Embryonic facial prominence (tissue), 1 donor: ENCODE measurements around the gene DAPK3.
"Not testable (repeated sequence)": the region's sequence is repeated elsewhere in the genome, so short reads cannot be mapped to it uniquely, and the experiment has no call there.

Source experiments
- DNase-seq: peaks from one replicate; pipeline ENCODE4 v3.0.0-alpha.2; 2016; ENCODE audit errors: extremely low spot score

DAPK3 gene

DNA sequence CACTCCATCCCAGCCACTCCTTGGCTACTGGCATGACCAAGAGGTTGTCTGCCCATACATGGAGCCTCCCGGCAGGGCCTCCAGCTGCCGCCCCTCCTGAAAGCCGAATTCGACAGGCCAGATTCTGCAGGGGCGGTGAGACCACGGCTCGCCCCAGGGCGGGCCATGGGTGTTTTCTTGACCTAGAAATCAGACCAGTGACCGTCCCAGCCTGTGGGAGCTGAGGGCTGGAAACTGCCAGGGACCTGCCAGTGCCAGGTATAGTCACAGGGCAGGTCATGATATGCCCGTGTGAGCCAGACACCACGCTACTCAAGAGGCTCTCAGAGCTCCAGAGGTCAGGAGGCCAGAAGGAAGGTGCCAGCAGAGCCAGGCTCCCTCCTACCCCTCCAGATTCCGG lies 16.8 kb downstream of the DAPK3 start:
- no peak for DNase-seq

DNA sequence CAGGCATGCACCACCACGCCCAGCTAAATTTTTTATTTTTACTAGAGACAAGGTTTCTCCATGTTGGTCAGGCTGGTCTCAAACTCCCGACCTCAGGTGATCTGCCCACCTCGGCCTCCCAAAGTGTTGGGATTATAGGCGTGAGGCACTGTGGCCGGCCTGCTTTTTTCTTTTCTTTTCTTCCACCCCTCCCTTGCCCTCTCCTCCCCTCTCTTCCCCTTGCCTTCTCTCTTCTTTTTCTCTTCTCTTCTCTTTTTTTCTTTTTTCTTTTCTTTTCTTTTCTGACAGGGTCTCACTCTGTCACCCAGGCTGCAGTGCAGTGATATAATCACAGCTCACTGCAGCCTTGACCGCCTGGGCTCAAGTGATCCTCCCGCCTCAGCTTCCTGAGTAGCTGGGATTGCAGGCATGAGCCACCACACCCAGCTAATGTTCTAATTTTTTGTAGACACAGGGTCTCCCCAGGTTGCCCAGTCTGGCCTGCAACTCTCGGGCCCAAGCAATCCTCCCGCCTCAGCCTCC lies 18.1 kb downstream of the DAPK3 start:
- not testable (repeated sequence) for DNase-seq

DNA sequence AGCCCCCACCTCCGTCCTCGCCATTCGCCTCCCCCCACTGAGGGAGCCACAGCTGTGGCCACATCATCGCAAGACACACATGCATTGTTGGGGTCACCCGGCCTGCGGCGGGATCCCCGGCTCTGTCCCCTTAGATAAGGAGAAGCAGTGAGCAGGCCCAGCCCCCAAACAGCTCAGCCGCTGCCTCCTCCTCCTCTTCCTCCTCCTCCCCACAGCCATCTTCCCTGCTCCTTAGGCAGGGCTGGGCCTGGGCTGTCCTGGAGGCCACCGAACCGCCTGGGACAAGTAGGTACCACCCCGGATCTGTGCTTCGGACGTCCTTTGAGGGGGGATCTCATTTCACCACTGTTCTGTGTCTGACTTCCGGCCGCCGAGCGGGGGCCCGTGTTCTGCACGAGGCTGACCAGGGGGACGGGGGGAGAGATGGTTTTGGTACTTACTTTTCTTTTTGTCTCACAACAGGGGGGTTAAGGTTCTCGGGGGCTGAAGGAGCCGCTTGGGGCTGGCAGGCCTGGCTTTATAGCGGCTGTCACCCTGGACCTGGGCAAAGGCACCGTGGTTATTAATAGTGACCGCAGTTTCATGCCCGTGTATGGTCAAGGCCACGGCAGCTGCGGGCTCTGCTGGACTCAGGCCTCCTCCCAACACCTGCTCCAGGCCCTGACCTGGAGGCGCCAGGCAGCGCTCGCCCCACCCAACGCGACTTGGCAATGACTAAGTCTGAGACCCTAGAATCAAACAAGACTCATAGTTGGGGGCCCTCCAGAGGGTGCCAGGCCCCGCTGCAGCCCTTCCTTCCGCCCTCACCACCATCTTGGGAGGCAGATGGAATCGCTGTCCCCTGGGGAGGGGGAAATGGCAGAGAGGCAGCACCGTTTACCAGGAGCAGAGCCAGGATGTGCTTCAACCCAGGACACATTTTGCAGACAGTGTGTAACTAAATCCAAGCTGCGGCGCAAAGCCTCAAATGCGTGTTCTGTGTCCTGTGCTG lies 19.7 kb downstream of the DAPK3 start:
- DNase-seq, result no peak

DNA sequence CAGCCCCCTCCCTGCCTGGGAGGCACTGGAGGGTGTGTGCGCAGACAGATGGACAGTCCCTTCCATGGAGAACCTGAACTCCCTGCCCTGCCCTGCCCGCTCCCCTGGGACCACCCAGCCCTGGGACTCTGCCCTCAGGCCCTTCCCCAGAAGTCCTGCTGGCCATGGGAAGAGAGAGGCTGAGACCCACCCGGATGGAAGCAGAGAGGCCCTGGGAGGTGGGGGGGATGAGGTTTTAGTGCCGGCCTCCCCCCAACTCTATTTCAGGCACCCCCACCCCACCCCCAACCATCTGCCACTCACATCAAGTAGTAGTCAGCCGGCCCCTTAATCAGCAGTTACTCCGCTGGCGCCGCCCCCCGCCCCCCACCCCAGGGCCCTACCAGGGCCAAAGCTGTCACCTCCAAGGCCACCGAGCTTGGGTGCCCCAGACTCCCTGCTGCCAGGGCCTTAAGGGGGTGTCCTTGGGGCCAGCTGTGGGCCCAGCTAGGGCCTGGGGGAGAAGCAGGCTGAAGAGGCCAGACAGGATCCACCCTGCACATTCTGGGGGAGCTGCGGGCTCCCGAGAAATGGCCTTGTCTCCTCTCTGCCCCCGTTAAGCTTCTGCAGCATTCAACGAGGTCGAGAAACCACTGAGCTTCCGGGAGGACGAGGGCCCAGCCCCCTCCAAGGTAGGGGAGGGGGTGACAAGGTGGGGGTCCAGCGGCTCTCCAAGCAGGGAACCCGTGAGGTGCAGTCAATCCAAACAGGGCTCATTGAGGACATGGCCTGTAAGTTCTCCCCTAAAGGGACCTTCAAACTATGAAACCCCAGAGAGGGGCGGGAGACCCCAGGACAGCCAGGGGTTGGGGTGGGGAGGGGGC lies 20.7 kb downstream of the DAPK3 start:
- no peak for DNase-seq

DNA sequence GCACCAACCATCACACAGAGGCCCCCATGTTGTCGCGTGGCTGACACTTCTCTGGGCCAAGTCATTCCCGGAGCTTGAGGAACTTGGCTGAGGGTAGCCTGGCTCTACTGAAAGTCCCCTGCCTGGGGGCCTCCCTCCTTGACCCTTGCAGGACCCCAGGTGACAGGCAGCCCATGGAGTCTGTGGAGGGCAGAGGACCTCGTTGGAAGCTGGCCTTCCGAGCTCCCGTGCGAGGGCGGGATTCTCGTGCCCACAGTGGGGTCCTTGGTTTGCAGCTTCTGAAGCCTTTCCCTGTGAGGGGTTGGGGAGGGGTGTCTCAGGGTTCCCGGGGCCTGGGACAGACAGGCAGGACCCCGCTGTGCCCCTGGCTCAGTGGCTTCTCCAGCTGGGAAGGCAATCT lies 21.6 kb downstream of the DAPK3 start:
- no peak for DNase-seq

DNA sequence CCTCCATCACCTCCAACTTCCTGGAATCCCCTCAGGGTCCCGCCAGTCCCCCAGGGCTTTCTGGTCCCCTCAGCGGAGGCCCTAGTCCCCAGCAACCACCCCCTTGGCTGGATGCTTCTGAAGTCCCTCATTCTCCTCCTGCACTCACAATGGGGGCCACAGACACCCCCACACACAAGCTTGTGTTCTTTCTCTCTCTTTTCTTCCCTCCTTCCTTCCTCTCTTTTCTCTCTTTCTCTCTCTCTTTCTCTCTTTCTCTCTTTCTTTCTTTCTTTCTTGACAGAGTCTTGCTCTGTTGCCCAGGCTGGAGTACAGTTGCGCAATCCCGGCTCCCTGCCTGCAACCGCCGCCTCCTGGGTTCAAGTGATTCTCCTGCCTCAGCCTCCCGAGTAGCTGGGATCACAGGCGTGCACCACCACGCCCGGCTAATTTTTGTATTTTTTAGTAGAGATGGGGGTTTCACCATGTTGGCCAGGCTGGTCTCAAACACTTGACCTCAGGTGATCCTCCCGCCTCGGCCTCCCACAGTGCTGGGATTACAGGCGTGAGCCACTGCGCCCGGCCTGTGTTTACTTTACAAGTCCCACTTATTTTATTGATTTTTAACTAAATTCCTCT lies 23.5 kb downstream of the DAPK3 start:
- not testable (repeated sequence) for DNase-seq

DNA sequence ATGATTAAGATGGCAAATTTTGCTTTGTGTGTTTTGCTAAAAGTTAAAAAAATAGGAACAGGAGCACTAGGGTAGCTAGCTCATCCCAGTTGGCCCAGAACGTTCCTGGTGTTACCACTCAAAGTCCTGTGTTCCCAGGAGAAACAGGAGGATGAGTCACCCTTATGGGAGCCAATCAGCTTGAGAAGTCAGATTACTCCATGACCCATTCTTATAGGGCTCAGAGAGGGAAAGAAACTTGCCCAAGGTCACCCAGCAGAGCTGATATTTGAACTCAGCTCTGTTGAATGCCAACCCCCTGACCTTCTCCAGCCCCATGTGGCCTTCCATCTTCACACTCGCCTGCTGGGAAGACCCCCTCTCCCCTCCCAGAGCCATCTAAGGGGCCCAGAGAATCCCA lies 25.1 kb downstream of the DAPK3 start:
- DNase-seq, result no peak

DNA sequence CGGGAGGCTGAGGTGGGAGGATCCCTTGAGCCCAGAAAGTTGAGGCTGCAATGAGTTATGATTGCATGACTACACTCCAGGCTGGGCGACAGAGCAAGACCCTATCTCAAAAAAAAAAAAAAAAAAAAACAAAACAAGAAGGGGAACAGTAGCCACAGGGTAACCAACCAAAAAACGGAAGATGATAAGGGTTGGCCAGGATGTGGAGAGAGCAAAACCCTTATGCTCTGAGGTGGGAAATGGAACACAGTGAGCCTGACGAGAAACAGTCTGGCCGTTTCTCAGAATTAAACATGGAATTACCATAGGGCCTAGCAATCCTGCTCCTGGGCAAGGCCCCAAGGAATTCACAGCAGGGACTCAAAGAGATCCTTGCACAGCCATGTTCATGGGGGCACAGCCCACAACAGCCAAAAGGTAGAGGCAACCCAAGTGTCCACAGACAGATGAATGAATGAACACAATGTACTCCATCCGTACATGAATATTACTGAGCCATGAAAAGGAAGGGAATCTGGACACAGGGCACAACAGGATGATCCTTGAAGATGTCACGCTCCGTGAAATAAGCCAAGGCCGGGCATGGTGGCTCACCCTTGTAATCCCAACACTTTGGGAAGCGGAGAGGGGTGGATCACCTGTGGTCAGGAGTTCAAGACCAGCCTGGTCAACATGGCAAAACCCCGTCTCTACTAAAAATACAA lies 26.7 kb downstream of the DAPK3 start:
- no peak for DNase-seq

DNA sequence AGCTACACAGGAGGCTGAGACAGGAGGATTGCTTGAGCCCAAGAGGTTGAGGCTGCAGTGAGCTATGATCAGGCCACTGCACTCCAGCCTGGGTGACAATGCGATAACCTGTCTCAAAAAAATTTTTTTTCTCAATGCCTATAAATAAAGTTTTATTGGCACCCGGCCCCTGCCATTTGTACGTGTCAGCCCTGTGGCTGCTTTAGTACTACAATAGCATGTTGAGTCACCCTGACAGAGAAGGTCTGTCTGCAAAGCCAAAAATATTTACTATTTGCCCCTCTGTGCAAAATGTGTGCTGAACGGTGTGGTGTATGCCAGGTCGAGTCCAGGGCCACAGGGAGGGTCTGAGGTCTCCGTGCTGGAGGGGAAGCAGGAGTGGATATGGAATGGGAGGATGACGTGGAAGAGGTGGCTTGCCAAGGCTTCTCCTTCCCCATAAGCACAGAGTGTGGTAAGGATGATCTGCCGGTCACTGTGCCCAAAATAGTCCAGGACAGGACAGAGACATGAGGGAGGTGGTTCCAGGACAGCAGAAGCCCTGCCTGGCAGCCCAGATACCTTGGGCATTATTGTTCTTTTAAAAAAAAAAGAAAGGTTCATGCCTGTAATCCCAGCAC lies 28.0 kb downstream of the DAPK3 start:
- no peak for DNase-seq

DNA sequence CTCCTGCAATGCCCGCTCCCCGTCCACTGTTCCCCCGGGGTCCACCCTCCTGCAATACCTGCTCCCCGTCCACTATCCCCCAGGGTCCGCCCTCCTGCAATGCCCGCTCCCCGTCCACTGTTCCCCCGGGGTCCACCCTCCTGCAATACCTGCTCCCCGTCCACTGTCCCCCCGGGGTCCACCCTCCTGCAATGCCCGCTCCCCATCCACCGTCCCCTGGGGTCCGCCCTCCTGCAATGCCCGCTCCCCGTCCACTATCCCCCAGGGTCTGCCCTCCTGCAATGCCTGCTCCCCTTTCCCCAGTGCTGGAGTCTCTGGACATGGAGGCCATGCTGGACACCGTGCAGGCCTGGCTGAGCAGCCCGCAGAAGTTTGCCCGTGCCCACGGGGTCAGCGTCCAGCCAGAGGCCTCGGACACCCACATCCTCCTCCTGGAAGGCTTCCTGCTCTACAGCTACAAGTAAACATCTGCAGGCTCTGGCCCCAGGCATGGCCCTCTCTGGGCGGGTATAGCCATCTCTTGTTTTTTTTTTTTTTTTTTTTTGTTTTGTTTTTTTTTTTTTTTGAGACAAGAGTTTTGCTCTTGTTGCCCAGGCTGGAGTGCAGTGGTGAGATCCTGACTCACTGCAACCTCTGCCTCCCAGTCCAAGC lies 32.5 kb downstream of the DAPK3 start:
- not testable (repeated sequence) for DNase-seq

DNA sequence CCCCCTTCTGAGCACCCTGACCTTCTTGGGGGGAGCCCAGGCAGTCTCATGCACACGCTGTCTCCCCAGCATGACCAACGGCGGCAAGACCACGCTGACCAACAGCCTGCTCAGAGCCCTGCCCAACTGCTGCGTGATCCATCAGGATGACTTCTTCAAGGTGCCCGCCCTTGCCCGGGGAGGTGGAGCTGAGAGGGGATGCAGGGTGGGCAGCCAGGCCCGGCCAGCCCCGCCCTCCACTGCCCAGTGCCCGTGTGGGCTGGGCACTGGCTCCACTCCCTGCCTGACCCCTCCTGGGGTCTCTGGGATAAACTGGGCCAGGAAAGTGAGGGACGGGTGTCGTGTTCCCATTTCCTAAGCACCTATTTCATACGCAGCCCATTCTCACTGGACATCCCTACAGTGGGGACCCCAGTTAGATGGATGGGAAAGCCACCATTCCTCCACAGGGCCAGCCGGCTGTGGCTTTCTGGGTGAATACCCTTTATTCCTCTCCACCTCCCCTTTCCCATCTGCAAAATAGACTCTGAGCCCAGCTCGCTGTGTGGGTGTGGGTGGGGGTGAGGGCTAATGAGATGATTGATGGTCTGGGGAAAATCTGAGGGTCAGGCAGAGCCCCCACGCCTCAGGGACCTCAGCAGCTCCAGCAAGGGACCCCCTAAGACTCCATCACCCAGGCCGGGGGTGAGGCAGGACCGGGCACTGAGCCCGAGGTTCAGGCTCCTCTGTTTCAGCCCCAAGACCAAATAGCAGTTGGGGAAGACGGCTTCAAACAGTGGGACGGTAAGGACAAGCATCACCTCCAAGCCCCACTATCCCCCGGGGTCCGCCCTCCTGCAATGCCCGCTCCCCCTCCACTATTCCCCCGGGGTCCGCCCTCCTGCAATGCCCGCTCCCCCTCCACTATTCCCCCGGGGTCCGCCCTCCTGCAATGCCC lies 34.1 kb downstream of the DAPK3 start:
- DNase-seq, result no peak

DNA sequence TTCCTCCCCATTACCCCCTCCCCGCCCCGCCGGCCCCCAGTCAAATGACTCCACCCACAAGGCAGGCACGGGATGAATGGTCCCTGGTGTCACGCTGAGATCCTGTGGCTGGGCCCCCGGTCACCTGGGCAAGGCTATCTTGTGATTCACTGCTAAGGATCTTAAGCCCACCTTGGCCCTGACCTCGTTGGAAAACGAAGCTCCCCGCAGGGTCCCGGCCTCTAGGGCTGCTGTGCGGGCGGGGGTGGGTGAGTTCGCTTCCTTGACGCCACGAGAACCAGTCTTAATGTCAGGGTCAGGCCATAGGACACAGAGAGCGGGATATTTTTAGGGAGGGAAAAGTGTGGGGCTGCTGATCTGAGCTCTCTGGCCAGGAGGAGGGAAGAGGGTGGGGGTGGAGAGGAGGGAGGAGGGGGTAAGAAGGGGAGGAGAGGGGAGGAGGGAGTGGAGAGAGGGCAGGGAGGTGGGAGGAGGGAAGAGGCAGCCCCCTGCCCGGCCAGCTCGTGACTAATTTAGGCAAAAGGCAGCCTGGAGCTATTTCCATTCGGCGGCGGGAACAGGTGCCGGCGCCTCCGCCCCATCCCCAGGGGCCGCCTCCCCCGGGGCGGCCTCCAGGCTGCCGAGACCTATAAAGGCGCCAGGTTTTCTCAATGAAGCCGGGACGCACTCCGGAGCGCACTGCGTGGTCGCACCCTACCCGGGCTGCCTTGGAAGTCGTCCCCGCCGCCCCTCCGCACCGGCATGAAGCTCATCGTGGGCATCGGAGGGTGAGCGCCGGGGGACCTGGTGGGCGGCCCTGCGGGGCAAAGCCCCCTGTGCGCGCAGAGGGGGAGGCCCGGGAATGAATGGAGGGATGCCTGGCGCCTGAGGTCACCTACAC lies 37.7 kb downstream of the DAPK3 start, which contains the start of gene NMRK2:
NMRK2 (plus strand) TSS at position 139 of the 880 bp plus-strand sequence; CDS start at position 742, 603 bp downstream.
- no peak for DNase-seq

DNA sequence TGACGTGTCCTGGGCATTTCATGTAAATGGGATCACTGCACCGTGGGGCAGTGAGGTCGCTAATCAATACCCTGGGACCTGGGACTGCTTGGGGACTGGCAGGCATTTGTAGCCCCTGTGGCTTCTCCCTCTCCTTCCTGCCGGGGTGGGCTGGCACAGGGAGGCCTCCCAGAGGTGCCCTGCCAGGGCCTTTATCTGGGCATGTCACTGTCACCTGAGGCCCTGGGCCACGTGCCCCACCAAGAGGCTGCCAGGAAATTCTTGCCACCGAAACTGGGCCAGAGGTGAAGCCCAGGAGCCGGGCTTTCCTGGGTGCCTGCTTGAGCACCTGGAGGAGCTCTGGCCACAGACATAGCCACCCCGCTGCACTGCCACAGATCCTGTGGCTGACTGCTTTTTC lies 39.9 kb downstream of the DAPK3 start:
- DNase-seq, result no peak

DNA sequence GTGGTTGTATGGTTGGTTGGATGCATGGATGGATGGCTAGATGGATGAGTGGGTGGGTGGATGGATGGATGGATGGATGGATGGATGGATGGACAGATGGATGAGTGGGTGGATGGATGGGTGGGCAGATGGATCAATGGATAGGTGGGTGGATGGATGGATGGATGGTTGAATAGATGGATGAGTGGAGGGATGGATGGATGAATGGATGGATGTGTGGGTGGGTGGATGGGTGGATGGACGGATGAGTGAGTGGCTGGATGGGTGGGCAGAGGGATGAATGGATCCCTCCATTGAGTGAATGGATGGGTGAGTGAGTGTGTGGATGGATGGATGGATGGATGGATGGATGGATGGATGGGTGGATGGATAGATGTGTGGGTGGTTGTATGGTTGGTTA lies 47.0 kb downstream of the DAPK3 start:
- DNase-seq, result no peak

DNA sequence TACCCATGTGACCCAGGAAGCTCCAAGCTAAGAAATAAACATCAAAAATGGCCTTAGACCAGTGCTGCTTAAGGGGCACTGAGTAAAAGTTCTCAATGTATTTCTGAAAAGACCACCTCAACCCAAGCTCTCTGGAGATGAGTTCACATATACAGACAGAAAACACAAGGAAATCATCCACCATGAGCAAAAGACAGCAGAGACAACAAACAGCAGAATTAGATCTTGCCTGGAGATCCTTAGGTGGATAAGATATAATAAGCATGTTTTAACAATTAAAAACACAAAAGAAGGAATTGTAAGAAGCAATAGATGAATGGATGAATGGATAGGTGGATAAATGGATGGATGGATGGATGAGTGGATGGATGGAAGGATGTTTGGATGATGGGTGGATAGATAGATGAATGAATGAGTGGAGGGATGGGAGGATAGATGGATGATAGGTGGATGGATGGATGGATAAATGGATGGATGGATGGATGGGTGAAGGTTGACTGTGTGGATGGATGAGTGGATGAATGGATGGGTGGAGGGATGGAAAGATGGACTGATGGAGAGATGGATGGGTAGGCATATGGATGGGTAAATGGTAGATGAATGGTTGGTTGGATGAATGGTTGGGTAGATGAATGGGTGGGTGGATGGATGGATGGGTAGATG lies 47.7 kb downstream of the DAPK3 start:
- no peak for DNase-seq

DNA sequence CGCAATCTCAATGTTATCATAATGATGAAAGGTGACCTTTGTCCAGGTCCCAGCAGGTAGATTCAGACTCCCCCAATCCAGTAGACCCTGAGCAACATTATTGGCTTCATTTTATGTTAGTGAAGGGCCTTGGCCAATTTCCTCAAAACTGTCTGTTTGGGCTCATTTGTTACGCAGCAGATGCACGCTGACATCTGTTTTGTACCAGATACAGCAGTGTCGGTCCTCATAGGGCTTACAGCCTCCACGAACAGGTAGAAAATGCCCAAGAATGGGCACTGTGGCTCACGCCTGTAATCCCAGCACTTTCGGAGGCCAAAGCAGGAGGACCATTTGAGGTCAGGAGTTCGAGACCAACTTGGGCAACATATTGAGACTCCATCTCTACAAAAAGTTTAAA lies 51.1 kb downstream of the DAPK3 start:
- no peak for DNase-seq

DNA sequence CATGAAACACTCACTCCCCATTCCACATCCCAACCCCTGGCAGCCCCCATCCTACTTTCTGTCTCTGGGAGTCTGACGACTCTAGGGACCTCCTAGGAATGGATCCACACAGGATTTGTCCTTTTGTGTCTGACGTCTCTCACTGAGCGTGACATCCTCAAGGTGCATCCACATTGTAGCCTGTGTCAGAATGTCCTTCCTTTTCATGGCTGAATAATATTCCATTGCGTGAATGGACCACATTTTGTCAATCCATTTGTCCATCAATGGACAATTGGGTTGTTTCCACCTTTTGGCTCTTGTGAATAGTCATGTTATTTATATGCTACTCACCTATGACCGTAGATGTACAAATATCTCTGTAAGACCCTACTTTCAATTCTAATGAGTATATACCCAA lies 54.9 kb downstream of the DAPK3 start:
- DNase-seq, result no peak

DNA sequence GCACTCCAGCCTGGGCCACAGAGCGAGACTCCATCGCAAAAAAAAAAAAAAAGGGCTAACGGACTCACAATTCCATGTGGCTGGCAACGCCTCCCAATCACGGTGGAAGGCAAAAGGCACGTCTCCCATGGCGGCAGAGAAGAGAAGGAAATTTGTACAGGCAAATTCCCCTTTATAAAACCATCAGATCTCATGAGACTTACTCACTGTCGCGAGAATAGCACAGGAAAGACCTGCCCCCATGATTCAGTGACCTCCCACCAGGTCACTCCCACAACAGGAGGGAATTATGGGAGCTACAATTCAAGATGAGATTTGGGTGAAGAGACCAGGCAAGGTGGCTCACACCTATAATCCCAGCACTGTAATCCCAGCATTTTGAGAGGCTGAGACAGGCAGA lies 56.7 kb downstream of the DAPK3 start:
- no peak for DNase-seq
